DMS53 treated with DMSO at 0.1 percent for 48 hours (cell line): ENCODE measurements around the gene PEA15.

Experiments
- DNase-seq: peaks from one replicate; lab custom pipeline; 2025; ENCODE audit not compliant: unreplicated experiment; lab: John Stamatoyannopoulos, UW

Gene PEA15

GRCh38 chr1:160178731-160179130 is 26.5 kb upstream of the PEA15 start:
- no peak for DNase-seq

- no peak for DNase-seq
Measured at GRCh38 chr1:160179336-160179735, 25.8 kb upstream of the PEA15 start.

GRCh38 chr1:160186246-160186645 is 18.9 kb upstream of the PEA15 start:
- DNase-seq: no peak

GRCh38 chr1:160186729-160187128 is 18.5 kb upstream of the PEA15 start:
- no peak for DNase-seq

DNA sequence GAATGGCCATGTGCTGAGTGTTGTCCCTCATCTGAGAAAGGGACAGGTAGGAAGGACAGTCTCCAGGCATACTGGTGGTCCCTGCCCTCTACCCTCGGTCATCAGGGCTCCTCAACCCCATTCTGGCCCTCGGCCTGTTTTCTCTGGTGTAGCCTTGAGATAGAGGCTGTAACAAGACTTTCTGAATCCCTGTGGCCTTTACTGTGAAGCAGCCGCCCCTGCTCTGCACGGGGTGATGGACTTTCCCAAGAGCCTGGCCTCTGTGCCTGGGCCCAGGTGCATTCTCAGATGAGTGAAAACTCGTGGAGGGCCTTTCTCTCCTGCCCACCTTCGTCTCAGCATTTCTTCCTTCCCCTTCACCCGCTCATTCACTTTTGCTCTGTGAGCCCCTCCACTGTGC is 17.8 kb upstream of the PEA15 start:
- no peak for DNase-seq

GRCh38 chr1:160188341-160188740 is 16.8 kb upstream of the PEA15 start:
- DNase-seq: no peak

DNA sequence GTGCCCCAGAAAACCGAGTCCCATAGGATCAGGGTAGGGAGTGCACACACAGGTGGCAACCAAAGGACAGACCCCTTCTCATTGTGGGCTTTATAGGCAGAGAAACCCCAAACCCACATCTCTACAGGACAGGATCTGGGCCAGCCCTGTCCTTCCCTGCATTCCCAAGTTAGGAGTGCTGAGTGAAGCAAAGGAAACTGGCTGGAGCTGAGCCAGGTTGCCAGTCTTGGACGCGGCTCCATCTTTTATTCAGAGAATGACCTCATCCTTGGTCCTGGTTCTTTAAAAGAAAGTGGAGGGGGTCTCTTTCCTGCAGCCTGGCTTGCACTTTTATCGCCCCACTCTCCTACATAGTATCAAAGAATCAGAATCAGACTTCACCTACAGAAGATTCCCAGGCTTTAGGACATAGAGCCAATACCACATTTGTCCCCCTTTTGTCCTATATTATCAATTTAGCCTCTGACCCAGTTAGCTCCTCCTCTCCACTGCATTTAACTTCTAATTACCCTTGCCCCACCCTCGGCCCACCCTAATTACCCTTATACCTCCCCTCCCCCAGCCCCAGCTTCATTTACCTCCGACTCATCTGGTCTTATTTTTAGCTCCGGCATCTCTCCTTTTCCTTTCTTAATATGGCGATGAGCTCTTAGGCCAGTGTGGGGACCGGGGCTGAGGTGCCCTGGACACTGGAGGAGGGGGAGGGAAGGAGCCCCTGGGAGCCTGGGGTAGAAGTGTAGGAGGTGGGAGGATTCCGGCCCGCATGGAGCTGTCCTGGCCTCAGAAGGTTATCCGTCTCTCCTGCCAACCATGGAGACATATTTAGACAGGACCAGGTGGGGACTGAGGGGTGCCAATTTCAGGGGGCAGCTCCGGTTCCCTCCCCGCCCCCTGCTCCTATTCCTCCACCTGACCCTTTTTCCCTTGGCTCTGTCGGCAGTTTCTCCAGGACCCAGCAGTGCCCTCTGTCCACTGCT is 15.2 kb upstream of the PEA15 start, which contains the start of gene CASQ1:
Gene CASQ1 (plus strand): TSS at position 927 of the 977 bp plus-strand sequence. CDS start 177 bp downstream, outside the sequence.
- DNase-seq: no peak

- DNase-seq: no peak
Measured at GRCh38 chr1:160191756-160192155, 13.4 kb upstream of the PEA15 start.

GRCh38 chr1:160192234-160192633 is 12.9 kb upstream of the PEA15 start:
- DNase-seq: no peak

GRCh38 chr1:160193091-160193819 is 11.9 kb upstream of the PEA15 start:
- DNase-seq: peak; percentile 48

- no peak for DNase-seq
Measured at GRCh38 chr1:160193832-160194736, 11.1 kb upstream of the PEA15 start.

GRCh38 chr1:160194737-160195059 is 10.5 kb upstream of the PEA15 start:
- no peak for DNase-seq

DNA sequence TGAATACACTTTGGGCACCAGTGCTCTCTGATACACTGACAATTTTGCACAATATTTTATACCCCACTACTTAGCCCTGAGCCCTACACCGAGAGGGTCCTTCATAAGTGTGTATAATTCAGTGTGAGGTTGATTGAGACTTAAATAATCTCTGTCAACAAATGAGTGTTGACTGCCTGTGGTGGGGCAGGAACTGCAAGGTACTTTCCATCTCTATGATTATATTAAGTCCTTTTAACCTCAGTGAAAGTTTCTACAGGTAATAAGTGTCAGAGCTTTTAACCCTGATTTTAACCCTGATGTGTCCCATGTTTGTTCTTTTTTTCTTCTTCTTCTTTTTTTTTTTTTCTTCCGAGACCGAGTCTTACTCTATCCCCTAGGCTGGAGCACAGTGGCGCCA is 9.0 kb upstream of the PEA15 start:
- no peak for DNase-seq

DNA sequence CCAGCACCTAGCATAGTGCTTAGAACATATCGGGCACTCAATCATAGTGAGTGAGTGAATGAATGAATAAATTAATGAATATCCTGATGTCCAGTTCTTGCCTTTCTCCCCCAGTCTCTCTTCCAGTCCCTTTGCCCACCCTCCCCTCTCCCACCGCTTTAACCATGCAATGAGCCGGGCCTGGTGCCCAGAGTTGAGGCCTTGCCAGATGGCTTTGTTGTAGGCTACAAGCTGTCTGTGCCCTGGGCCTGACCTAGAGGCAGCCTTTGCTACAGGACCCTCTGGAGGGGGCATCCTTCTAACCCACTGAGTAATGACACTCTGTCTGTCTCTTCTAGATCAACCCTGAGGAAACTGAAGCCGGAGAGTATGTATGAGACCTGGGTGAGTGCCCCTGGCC is 8.0 kb upstream of the PEA15 start:
- DNase-seq: no peak

DNA sequence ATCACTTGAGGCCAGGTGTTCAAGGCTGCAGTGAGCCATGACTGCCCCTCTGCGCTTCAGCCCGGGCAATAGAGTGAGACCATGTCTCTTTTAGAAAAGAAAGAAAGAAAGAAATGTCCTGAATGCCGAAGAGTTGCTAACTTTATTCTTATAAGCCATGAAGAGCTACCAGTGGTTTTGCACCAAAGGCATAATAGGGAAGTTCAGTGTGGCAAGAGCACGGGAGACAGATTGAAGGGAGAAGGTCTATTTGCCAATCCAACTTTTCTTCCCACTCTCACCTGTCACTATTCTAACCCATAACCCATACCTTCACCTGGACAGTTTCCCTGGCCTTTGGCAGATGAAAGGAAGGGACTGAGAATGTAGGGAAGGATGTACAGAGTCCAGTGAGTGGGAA is 4.4 kb upstream of the PEA15 start:
- no peak for DNase-seq

GRCh38 chr1:160204526-160205241 is 500 bp upstream of the PEA15 start:
- no peak for DNase-seq

DNA sequence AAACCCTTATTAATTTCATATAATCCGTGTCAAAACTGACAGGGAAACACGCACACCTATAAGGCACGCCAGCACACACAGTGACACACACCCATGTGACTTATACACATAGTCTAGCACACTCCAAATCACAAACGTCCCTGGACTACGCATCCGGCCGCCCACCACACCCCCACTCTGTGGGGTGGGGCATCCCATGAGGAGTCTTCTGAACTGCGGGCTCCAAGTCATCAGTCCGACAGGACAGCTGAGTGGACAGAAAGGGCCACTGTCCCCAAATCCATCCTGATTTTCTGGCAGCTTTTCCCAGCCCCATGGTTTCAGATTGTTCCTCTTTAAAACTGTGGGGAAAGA is 829 bp downstream of the PEA15 start:
- DNase-seq: no peak

GRCh38 chr1:160206421-160207117 is 1.4 kb downstream of the PEA15 start:
- DNase-seq: no peak

- no peak for DNase-seq
Measured at GRCh38 chr1:160207118-160207650, 2.0 kb downstream of the PEA15 start.
